Fibroblast of skin of back (primary cell): ENCODE results near the gene RAB22A.

Experiments used
- DNase-seq: peaks from one replicate; pipeline ENCODE4 v3.0.0-alpha.2; 2013

RAB22A gene

GRCh38 chr20:58303547-58303946 lies 6.0 kb upstream of the RAB22A start:
- no peak for DNase-seq

GRCh38 chr20:58305061-58305460 lies 4.5 kb upstream of the RAB22A start:
- DNase-seq: no peak

GRCh38 chr20:58306421-58307261 lies 2.9 kb upstream of the RAB22A start:
- DNase-seq: peak; percentile 27

- no peak for DNase-seq
Observed at GRCh38 chr20:58307270-58307669, 2.2 kb upstream of the RAB22A start.

GRCh38 chr20:58308290-58308679 lies 1.2 kb upstream of the RAB22A start:
- peak; percentile 4 for DNase-seq

- peak; percentile 36 for DNase-seq
Observed at GRCh38 chr20:58308680-58309527, 611 bp upstream of the RAB22A start.

GRCh38 chr20:58310291-58310782 lies 822 bp downstream of the RAB22A start:
- peak; percentile 23 for DNase-seq

GRCh38 chr20:58312836-58313235 lies 3.3 kb downstream of the RAB22A start:
- DNase-seq: no peak

GRCh38 chr20:58313396-58313795 lies 3.9 kb downstream of the RAB22A start:
- no peak for DNase-seq

GRCh38 chr20:58321205-58321604 lies 11.7 kb downstream of the RAB22A start:
- no peak for DNase-seq

GRCh38 chr20:58322083-58322482 lies 12.6 kb downstream of the RAB22A start:
- DNase-seq: no peak

GRCh38 chr20:58325912-58326311 lies 16.4 kb downstream of the RAB22A start:
- no peak for DNase-seq

GRCh38 chr20:58327211-58327610 lies 17.7 kb downstream of the RAB22A start:
- no peak for DNase-seq

- peak; percentile 53 for DNase-seq
Observed at GRCh38 chr20:58328836-58329235, 19.3 kb downstream of the RAB22A start.

GRCh38 chr20:58329711-58330110 lies 20.2 kb downstream of the RAB22A start:
- no peak for DNase-seq

- no peak for DNase-seq
Observed at GRCh38 chr20:58330249-58330648, 20.7 kb downstream of the RAB22A start.

- DNase-seq: no peak
Observed at GRCh38 chr20:58330687-58331086, 21.2 kb downstream of the RAB22A start.

GRCh38 chr20:58331961-58332551 lies 22.5 kb downstream of the RAB22A start:
- no peak for DNase-seq

- DNase-seq: no peak
Observed at GRCh38 chr20:58339741-58340140, 30.2 kb downstream of the RAB22A start.

GRCh38 chr20:58340151-58340550 lies 30.6 kb downstream of the RAB22A start:
- no peak for DNase-seq

- peak; percentile 16 for DNase-seq
Observed at GRCh38 chr20:58340853-58341252, 31.3 kb downstream of the RAB22A start.

- DNase-seq: peak; percentile 83
Observed at GRCh38 chr20:58342104-58342945, 32.8 kb downstream of the RAB22A start.
